ENCODE results near the gene ACRV1.

ACRV1 gene

GRCh38 chr11:125671561-125671960 lies 9.1 kb downstream of the ACRV1 start:
- no peaks in the 10 kb centered on the region for H3K4me1 ChIP-seq (ENCODE audit: insufficient read depth, low read length, severe bottlenecking)
- H2AFZ ChIP-seq (ENCODE audit: low read length): no peak overlapping the region
- H3K4me3 ChIP-seq (ENCODE audit: low read depth, low read length, poor library complexity, severe bottlenecking): no peak overlapping the region
- no peaks in the 10 kb centered on the region for H3K9me3 ChIP-seq (ENCODE audit: low read length)
- H3K9ac ChIP-seq (ENCODE audit: low read length): no peak overlapping the region
- no peaks in the 10 kb centered on the region for H4K20me1 ChIP-seq (ENCODE audit: insufficient read depth, low read length)
- peaks cover 21% of the 10 kb centered on the region for H3K36me3 ChIP-seq (ENCODE audit: insufficient read depth, low read length)
- H3K9me2 ChIP-seq (ENCODE audit: low read depth, low read length): no peaks in the 10 kb centered on the region
- TF ChIP-seq CTCF (IDR thresholded peaks at IDR 0.05; ENCODE audit: low read length): no peak
- no peak for TF ChIP-seq EZH2 (IDR thresholded peaks at IDR 0.05; ENCODE audit: borderline replicate concordance, low read length)
- H3F3A ChIP-seq (ENCODE audit: insufficient read depth, low read length): no peaks in the 10 kb centered on the region
- no peak overlapping the region for H3K27ac ChIP-seq (ENCODE audit: low read depth, low read length, poor library complexity, severe bottlenecking)
- H3K79me2 ChIP-seq (ENCODE audit: insufficient read depth, low read length): no peaks in the 10 kb centered on the region
- no peak overlapping the region for H3K4me2 ChIP-seq (ENCODE audit: low read length)
- no peaks in the 10 kb centered on the region for H3K27me3 ChIP-seq (ENCODE audit: insufficient read depth, low read length)

- no peaks in the 10 kb centered on the region for H3K4me1 ChIP-seq (ENCODE audit: insufficient read depth, low read length, severe bottlenecking)
- H3K79me2 ChIP-seq (ENCODE audit: insufficient read depth, low read length): no peaks in the 10 kb centered on the region
- H3F3A ChIP-seq (ENCODE audit: insufficient read depth, low read length): no peaks in the 10 kb centered on the region
- TF ChIP-seq CTCF (IDR thresholded peaks at IDR 0.05; ENCODE audit: low read length): no peak
- no peak overlapping the region for H2AFZ ChIP-seq (ENCODE audit: low read length)
- H4K20me1 ChIP-seq (ENCODE audit: insufficient read depth, low read length): no peaks in the 10 kb centered on the region
- no peaks in the 10 kb centered on the region for H3K9me3 ChIP-seq (ENCODE audit: low read length)
- no peaks in the 10 kb centered on the region for H3K27me3 ChIP-seq (ENCODE audit: insufficient read depth, low read length)
- H3K9me2 ChIP-seq (ENCODE audit: low read depth, low read length): no peaks in the 10 kb centered on the region
- no peak overlapping the region for H3K9ac ChIP-seq (ENCODE audit: low read length)
- H3K4me2 ChIP-seq (ENCODE audit: low read length): no peak overlapping the region
- no peak overlapping the region for H3K27ac ChIP-seq (ENCODE audit: low read depth, low read length, poor library complexity, severe bottlenecking)
- peaks cover 22% of the 10 kb centered on the region for H3K36me3 ChIP-seq (ENCODE audit: insufficient read depth, low read length)
- H3K4me3 ChIP-seq (ENCODE audit: low read depth, low read length, poor library complexity, severe bottlenecking): no peak overlapping the region
Observed at GRCh38 chr11:125670172-125670571, 10.5 kb downstream of the ACRV1 start.

- Histone ChIP-seq H3K9ac (ENCODE audit: low read length) (no peak overlapping the region), H3F3A (ENCODE audit: insufficient read depth, low read length) (no peaks in the 10 kb centered on the region), H3K9me3 (ENCODE audit: low read length) (no peaks in the 10 kb centered on the region), H2AFZ (ENCODE audit: low read length) (no peak overlapping the region), H3K36me3 (ENCODE audit: insufficient read depth, low read length) (peaks cover 50% of the 10 kb centered on the region), H3K27me3 (ENCODE audit: insufficient read depth, low read length) (no peaks in the 10 kb centered on the region), H3K4me1 (ENCODE audit: insufficient read depth, low read length, severe bottlenecking) (no peaks in the 10 kb centered on the region), H3K4me2 (ENCODE audit: low read length) (no peak overlapping the region), H3K4me3 (ENCODE audit: low read depth, low read length, poor library complexity, severe bottlenecking) (no peak overlapping the region), H3K27ac (ENCODE audit: low read depth, low read length, poor library complexity, severe bottlenecking) (no peak overlapping the region), H4K20me1 (ENCODE audit: insufficient read depth, low read length) (no peaks in the 10 kb centered on the region), H3K79me2 (ENCODE audit: insufficient read depth, low read length) (no peaks in the 10 kb centered on the region), H3K9me2 (ENCODE audit: low read depth, low read length) (no peaks in the 10 kb centered on the region)
- TF ChIP-seq CTCF (IDR thresholded peaks at IDR 0.05; ENCODE audit: low read length) (no peak), EZH2 (IDR thresholded peaks at IDR 0.05; ENCODE audit: borderline replicate concordance, low read length) (no peak)
Observed at GRCh38 chr11:125667151-125667550, 13.5 kb downstream of the ACRV1 start.
